T47D (cell line): ENCODE measurements around the gene CFAP299.
A peak's percentile ranks its signal among the peaks of the same experiment; 100 is the strongest.

ENCODE experiments used
- DNase-seq, 2 experiments: peaks; one replicate each; pipeline versions ENCODE4 v3.0.0 to v3.0.0-alpha.2; 2011 to 2012; ENCODE audit warnings: low read depth in 1 of 2, low spot score in 1 of 2
- JUND ChIP-seq: IDR thresholded peaks from 2 replicates; pipeline ENCODE4 v1.6.1; 2012; ENCODE audit warnings: low read depth
- in situ Hi-C: cut with HindIII; loops from 2 replicates; pipeline ENCODE4 v1.10.0; 2016; ENCODE audit warnings: low sequenced_read_pairs, low pct_unique_long_range_greater_than_20kb

The CFAP299 gene

DNA sequence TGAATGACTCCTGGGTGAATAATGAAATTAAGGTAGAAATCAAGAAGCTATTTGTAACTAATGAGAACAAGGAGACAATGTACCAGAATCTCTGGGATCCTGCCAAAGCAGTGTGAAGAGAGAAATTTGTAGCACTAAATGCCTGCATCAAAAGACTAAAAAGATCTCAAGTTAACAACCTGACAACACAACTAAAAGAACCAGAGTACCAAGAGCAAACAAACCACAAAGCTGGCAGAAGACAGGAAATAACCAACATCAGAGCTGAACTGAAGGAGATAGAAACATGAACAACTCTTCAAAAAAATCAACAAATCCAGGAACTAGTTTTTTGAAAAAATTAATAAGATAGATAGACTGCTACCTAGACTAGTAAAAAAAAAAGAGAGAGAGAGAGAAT is 8.4 kb downstream of the CFAP299 start:
- no peak for TF ChIP-seq JUND

DNA sequence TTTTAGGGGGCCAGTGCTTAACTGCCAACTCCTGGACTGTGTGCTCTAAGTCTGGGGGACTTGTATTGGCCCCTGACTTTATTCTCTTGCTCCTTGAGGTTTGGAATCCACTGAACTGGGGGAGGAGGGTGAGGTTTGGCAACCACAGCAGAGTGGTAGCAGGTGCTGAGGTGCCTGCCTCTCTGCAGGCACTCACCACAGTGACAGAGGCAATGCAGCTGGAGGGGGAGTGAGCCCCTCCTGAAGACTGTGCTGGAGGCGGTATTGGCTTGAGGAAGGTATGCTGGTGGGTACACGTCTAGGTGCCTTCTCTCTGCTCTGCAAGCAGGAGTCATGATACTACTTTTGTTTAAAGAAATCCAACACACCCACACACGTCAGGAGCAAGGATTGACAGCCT is 24.6 kb downstream of the CFAP299 start:
- no peak for DNase-seq
- no peak for TF ChIP-seq JUND
- in situ Hi-C loops, result no loop called here

More for the DNA sequence above, 8.4 kb downstream of the CFAP299 start:
- no peak for DNase-seq
- in situ Hi-C loops, result no loop called here

DNA sequence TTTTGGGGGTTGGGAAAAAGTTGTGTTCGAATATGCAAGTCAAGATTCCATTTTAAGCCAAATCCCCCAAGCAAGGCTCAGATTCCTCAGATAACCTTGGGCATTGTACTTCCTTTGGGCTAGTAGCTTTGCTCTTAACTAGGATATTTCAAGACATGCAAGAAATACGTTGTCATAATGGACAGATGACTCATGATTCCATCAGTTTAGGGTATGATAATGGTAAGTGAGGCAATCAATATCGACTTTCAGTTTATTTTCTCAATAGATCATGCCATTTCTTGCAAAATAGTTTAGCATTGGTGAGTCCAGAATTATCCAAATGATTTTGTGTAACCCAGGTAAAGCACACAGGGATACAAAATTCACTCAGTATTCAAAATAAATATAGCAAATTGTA is 25.4 kb downstream of the CFAP299 start:
- no peak for TF ChIP-seq JUND
- no peak for DNase-seq
- in situ Hi-C loops, result no loop called here

DNA sequence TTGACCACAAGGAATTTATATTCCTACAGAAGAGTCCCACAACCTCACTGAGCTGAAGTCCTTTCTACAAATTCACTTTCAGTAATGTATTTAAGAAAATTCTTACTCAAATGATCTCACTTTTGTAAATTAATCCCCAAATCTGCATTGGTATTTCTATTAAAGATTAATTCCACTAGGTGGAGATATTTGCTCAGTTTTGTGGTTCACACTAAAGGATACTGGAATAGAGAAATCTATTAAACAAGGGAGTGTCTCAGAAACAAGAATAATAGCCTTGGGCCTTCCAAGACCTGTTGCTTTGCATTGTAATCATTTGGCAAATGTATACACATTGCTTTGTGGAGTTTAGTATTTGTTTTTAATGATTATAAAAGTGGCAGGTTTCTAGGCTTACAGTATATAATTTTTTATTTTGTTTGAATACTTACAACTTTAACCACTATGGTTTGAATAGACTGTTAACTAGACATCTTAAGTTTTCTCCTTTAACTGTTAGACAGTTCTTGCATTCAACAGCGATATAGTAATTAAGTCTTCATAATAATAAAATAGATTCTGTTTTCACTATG is 25.9 kb downstream of the CFAP299 start:
- DNase-seq, result peak in 1 of 2 experiments; percentile 36
- in situ Hi-C loops, result no loop called here

DNA sequence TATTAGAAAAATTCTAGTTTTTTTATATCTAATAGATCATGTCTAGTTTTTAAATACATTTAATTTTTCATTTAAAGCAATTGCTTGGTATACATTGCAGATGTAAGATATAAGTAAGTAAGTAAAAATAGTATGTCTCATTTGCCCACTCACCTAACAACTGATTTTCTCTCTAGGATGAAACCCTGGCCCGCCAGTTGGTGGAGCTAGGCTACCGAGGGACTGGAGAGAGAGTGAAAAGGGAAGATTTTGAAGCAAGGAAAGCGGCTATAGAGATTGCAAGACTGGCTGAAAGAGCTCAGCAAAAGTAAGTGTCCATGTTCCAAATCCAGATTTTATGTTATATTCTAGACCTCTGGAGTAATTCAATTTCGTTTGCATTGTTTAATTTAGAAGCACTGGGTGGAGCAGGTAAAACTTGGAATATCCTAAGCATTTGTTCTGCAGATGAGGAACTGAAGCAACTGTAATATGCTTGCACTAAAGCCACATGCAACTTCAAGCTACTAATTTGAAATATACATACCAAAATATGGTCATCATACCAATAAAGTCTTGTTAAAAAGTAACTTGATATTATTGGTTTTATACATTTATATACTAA is 27.1 kb downstream of the CFAP299 start:
- in situ Hi-C loops, result no loop called here
- peak in 1 of 2 experiments; percentile 64 for DNase-seq
- no peak for TF ChIP-seq JUND

More for the DNA sequence above, 25.9 kb downstream of the CFAP299 start:
- no peak for TF ChIP-seq JUND

DNA sequence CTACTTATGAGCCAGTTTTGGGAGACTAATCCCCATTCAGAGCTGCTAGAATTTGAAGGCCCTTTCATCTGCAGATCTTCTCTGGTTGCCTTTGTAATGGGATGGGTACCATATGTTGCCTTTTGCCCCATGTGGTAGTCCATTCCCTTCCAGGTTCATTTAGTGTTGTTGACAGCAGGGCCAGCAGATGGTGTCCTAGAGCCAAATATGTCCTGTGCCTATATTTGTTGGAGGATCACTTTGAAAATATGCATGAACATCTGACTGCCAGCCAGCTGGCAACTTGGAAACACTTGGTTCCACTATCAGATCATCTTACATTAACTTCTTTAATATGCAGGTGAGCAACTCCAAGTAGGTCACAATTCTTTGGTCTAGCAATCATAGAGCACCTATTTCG is 30.4 kb downstream of the CFAP299 start:
- in situ Hi-C loops, result no loop called here
- DNase-seq, result peak; percentile 40 to 82
- TF ChIP-seq JUND, result no peak

DNA sequence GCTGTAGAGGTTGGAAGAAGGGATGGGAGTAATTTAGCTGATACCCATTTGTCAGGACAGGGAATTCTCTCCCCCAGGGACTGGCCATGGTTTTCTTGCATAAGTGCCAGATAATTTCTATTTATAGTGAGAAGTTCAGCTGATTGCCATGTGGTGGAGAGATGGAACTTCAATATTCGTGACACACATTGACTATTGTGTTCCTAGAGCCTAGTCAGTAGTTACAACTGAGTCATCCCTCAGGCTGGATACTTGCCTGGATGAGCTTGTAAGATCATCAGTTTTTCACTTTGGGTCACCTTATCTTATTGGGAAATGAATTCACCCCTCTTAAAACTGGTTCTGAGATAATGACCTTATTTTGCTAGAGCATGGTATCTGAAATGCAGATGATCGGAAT is 32.2 kb downstream of the CFAP299 start:
- in situ Hi-C loops, result no loop called here

DNA sequence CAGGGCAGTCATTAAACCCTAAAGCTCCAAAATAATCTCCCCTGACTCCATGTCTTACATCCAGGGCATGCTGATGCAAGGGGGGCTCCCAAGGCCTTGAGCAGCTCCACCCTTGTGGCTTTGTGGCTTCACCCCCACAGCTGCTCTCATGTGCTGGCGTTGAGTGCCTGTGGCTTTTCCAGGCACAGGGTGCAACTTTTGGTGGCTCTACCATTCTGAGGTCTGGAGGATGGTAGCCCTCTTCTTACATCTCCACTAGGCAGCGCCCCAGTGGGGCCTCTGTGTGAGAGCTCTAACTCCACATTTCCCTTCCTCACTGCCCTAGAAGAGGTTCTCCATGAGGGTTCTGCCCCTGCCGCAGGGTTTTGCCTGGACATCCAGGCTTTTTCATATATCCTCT is 35.1 kb downstream of the CFAP299 start:
- no peak for TF ChIP-seq JUND
- in situ Hi-C loops, result no loop called here
- no peak for DNase-seq

More for the DNA sequence above, 32.2 kb downstream of the CFAP299 start:
- DNase-seq, result no peak
- no peak for TF ChIP-seq JUND

DNA sequence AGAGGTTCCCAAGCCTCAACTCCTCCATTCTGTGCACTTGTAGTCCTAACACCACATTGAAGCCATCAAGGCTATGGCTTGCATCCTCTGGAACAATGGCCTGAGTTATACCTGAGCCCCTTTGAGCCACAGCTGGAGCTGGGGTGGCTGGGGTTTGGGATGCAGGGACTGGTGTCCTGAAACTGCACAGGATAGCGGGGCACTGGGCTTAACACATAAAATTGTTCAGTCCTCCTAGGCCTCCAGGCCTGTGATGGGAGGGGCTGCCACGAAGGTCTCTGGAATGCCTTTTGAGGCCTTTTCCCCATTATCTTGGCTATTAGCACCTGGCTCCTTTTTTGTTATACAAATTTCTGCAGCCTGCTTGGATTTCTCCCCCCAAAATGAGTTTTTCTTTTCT is 35.5 kb downstream of the CFAP299 start:
- no peak for TF ChIP-seq JUND
- in situ Hi-C loops, result no loop called here
- DNase-seq, result no peak

DNA sequence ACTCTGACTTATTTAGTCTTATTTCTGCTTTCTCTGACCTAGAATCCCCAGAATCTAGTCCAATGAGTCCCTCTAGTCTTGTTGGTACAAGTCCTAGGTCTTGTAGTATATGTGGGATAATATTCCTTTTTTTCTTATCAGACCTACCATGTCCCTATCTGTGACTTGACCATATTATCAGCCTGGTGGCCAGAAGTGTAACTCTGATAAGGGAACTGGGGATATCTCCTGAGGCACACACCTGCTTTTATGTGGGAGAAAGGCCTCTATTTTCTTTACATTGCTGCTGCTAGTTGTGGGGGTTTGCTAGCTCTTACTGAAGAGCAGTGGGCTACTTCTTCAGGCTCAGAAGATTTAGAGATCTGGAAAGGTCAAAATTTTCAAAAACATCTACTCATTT is 38.6 kb downstream of the CFAP299 start:
- no peak for TF ChIP-seq JUND
- in situ Hi-C loops, result no loop called here
- DNase-seq, result no peak

DNA sequence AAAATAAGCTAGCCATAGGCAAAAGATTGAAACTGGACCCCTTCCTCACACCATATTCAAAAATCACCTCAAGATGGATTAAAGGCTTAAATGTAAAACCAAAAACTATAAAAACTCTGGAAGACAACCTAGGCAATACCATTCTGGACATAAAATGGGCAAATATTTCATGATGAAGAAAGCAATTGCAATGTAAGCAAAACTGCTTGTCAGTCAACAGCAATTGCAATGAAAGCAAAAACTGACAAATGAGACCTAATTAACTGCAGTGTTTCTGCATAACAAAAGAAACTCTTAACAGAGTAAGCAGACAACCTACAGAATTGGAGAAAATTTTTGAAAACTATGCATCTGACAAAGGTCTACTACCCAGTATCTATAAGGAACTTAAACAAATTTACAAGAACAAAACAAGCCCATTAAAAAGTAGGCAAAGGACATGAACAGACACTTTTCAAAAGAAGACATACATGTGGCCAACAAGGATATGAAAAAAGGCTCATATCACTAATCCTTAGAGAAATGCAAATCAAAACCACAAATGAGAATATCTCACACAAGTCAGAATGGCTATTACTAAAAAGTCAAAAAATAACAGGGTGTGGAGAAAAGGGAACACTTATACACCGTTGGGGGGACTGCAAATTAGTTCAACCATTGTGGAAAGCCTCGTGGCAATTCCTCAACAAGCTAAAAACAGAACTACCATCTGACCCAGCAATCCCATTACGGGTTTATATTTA is 46.7 kb downstream of the CFAP299 start:
- DNase-seq, result no peak
- no peak for TF ChIP-seq JUND
- in situ Hi-C loops, result no loop called here

DNA sequence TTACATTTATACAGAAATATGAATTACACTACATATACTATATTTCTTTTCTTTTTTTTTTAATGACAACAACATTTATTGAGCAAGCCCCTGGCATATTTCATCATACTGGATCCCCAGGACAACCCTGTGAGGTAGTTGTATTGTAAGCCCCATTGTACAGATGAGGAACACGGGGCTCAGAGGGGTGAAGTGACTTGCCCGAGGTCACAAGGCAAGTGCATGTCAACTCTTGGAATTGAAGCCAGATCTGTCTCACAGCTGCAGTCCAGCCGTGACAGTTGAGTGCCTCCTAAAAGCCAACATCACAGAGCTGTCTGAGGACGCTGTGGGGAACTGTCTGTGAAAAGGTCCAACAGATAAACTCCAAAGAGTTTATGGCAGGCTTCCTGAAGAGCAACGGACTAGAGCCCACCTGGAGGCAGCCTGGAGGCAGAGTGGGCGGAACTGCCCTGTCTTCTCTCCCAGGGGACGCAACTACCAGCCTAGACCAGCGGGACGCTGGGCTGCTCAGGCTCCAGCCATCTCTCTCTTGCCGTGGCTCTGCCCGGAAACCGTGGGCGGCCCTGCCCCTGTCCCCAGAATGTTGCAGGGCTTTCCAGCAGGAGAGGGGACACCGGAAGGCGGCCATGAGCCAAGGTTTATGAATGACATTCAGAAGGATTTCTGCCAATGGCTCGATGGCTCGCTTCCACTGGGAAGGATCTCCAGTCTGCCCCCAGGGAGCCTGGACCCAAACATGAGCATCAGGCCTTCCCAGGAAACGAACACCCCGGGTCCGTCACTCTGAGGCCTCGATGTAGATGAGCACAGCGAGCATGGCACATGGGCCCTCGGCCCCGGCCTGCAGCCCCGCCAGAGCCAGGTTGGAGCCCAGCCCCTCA is 50.1 kb downstream of the CFAP299 start:
- TF ChIP-seq JUND, result no peak
- in situ Hi-C loops, result no loop called here
- no peak for DNase-seq

DNA sequence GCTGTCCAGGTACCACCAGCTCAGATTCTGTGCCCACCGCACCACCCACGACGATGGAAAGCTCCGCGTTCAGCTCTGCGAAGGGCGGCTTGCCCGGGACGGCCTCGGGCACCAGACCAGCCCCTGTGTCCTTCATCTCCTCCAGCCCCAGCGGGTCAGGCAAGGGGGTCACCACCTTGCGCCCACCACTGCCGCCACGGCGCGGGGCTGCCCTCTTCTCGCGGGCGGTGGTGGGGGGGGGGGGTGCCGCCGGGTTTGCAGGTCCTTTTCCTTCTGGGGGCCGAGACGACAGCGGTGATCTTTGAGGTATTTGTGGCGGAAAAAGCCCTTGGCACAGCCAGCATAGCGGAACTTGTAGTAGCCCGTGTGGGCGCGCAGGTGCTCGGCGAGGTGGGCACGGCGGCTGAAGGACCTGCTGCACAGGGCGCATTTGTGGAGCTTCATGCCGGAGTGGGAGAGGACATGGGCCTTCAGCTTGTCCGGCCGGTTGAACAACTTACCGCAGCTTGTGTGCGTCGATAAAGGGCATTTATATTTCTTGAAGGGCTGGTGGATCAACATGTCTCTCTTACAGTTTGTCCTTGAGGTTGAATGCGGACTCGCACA is 50.9 kb downstream of the CFAP299 start:
- DNase-seq, result no peak
- in situ Hi-C loops, result no loop called here
- no peak for TF ChIP-seq JUND
